B cell (primary cell): ENCODE results near the gene AK9. TPM values are rescaled to one million over a fixed set of nuclear protein-coding genes. Genes with fewer than 3 reads are reported as not detected.
"Not testable (repeated sequence)": the region's sequence is repeated elsewhere in the genome, so short reads cannot be mapped to it uniquely, and the experiment has no call there.

Experiments used
- ATAC-seq: fragments of 200-7000 bp; cut with Tn5 transposase; one replicate; pipeline ENCODE4 v1.10.0; 2021; ENCODE audit warnings: low read depth, mild to moderate bottlenecking, moderate number of reproducible peaks, moderate library complexity
- CTCF ChIA-PET: fragments of 350-600 bp; sonication (Branson Sonifier 250); formaldehyde crosslinking; loops from one replicate; lab custom pipeline; 2021; ENCODE audit warnings: antibody characterized with exemption, inconsistent platforms; lab: Charles Lee
- POLR2A ChIA-PET: fragments of 350-600 bp; sonication (Branson Sonifier 250); formaldehyde crosslinking; loops from one replicate; lab custom pipeline; 2021; ENCODE audit warnings: antibody characterized with exemption; lab: Charles Lee
- DNase-seq: peaks from one replicate; pipeline ENCODE4 v3.0.0; 2013
- H2AFZ ChIP-seq: 2 replicates; pipeline ENCODE4 v1.6.1; 2012; ENCODE audit warnings: mild to moderate bottlenecking, low read depth, low read length; ENCODE audit not compliant: insufficient read depth, poor library complexity, severe bottlenecking
- H3K27ac ChIP-seq, 2 donors: 1 replicate in 1 of 2; 2 replicates in 1 of 2; pipeline ENCODE4 v1.5.1; 2012 to 2013; ENCODE audit warnings: low read length in 2 of 2, mild to moderate bottlenecking in 2 of 2, moderate library complexity in 1 of 2
- H3K27me3 ChIP-seq, 4 experiments: fragments of 200-600 bp in 1 of 4; sonication (generic) in 1 of 4; replicated peaks in 1 of 4; 1 replicate in 2 of 4; 2 replicates in 2 of 4; pipeline versions ENCODE4 v1.6.1 to v1.7.0; 2013 to 2016; ENCODE audit warnings: low read length in 3 of 4, mild to moderate bottlenecking in 2 of 4, mixed read lengths in 1 of 4, moderate library complexity in 1 of 4; ENCODE audit not compliant: insufficient read depth in 4 of 4, control insufficient read depth in 3 of 4; ENCODE audit errors: control extremely low read depth in 1 of 4
- H3K36me3 ChIP-seq, 2 experiments: replicated peaks in 1 of 2; 1 replicate in 1 of 2; 2 replicates in 1 of 2; pipeline versions ENCODE4 v1.6.1 to v1.7.1; 2013; ENCODE audit warnings: low read length in 1 of 2; ENCODE audit not compliant: insufficient read depth in 2 of 2, control insufficient read depth in 1 of 2; ENCODE audit errors: control extremely low read depth in 1 of 2, extremely low read depth in 1 of 2
- H3K4me1 ChIP-seq, 2 donors: fragments of 200-600 bp in 1 of 2; sonication (generic) in 1 of 2; 1 replicate in 1 of 2; 2 replicates in 1 of 2; pipeline versions ENCODE4 v1.5.1 to v1.6.1; 2013 to 2017; ENCODE audit warnings: low read length in 2 of 2; ENCODE audit not compliant: control insufficient read depth in 2 of 2, insufficient read depth in 2 of 2
- H3K4me2 ChIP-seq: replicated peaks from 2 replicates; pipeline ENCODE3; 2012; ENCODE audit warnings: mild to moderate bottlenecking, low read depth, low read length; ENCODE audit not compliant: poor library complexity, severe bottlenecking
- H3K4me3 ChIP-seq, 5 experiments: fragments of 200-600 bp in 1 of 5; sonication (generic) in 1 of 5; 1 replicate in 3 of 5; 2 replicates in 2 of 5; pipeline versions ENCODE4 v1.5.1 to v1.7.0; 2011 to 2016; ENCODE audit warnings: low read length in 4 of 5, mild to moderate bottlenecking in 4 of 5, low read depth in 2 of 5, control low read depth in 1 of 5, moderate library complexity in 1 of 5; ENCODE audit not compliant: insufficient read depth in 1 of 5; ENCODE audit errors: control extremely low read depth in 1 of 5, extremely low read depth in 1 of 5
- H3K79me2 ChIP-seq: fragments of 200-600 bp; sonication (generic); one replicate; pipeline ENCODE4 v1.6.0; 2016; ENCODE audit warnings: low read length; ENCODE audit not compliant: control insufficient read depth, insufficient read depth
- H3K9ac ChIP-seq: fragments of 200-600 bp; sonication (generic); 2 replicates; pipeline ENCODE4 v1.6.1; 2017; ENCODE audit warnings: mild to moderate bottlenecking, low read length, moderate library complexity
- H3K9me3 ChIP-seq, 3 donors: one replicate each; pipeline versions ENCODE4 v1.6.1 to v1.7.1; 2013; ENCODE audit warnings: low read length in 2 of 3; ENCODE audit not compliant: control insufficient read depth in 2 of 3, insufficient read depth in 1 of 3; ENCODE audit errors: control extremely low read depth in 1 of 3
- H4K20me1 ChIP-seq: 2 replicates; pipeline ENCODE4 v1.6.0; 2012; ENCODE audit warnings: mild to moderate bottlenecking, low read length; ENCODE audit not compliant: insufficient read depth, control insufficient read depth, poor library complexity, severe bottlenecking
- H3K27ac Mint-ChIP-seq: one replicate; pipeline ENCODE4 v1.8.0; 2021; ENCODE audit warnings: mixed read lengths
- H3K27me3 Mint-ChIP-seq: one replicate; pipeline ENCODE4 v1.8.0; 2021; ENCODE audit warnings: mixed read lengths
- H3K4me1 Mint-ChIP-seq: one replicate; pipeline ENCODE4 v1.8.0; 2021; ENCODE audit warnings: mixed read lengths
- H3K4me3 Mint-ChIP-seq: one replicate; pipeline ENCODE4 v1.8.0; 2021; ENCODE audit warnings: mixed read lengths
- H3K9me3 Mint-ChIP-seq: one replicate; pipeline ENCODE4 v1.8.0; 2022; ENCODE audit warnings: mixed read lengths; ENCODE audit not compliant: insufficient read depth
- CTCF ChIP-seq: fragments of 200-600 bp; IDR thresholded peaks from one replicate; pipeline ENCODE4 v1.8.0; 2022; ENCODE audit warnings: antibody characterized with exemption, mild to moderate bottlenecking
- EZH2 ChIP-seq: IDR thresholded peaks from 2 replicates; pipeline ENCODE4 v1.6.1; 2012; ENCODE audit warnings: borderline replicate concordance, low read depth, mild to moderate bottlenecking, moderate library complexity, low read length; ENCODE audit not compliant: insufficient read depth, poor library complexity, severe bottlenecking
- WGBS: methylation state at CpG from one replicate; pipeline ENCODE4 v1.1.5; 2013; ENCODE audit warnings: missing lambda C conversion rate; ENCODE audit not compliant: insufficient coverage; 5-methylcytosine and 5-hydroxymethylcytosine counted together
- intact Hi-C: fragments of 100-400 bp; cut with micrococcal nuclease; formaldehyde crosslinking; loops from one replicate; pipeline ENCODE4 v1.10.0; 2022
- polyA plus RNA-seq: library from polyadenylated mRNA; depleted of rRNA; stranded (reverse); fragments of >200 nt; gene quantifications from 2 replicates; pipeline ENCODE4 v1.2.3, GENCODE V29; 2012
- total RNA-seq, 2 donors: library from RNA; stranded (reverse); fragments of 120-200 nt in 1 of 2; gene quantifications; 1 replicate in 1 of 2; 2 replicates in 1 of 2; pipeline versions ENCODE4 v1.2.3 to v1.2.4, GENCODE V29; 2013 to 2022

AK9 gene
- total and polyA plus RNA-seq, 2 donors (not counting 1 experiment from before 2014, with no cell fraction given), result 6.4 to 26.5 TPM

- intact Hi-C loops, H2AFZ ChIP-seq, ATAC-seq, H3K4me3 Mint-ChIP-seq, DNase-seq, H3K4me2 ChIP-seq, H3K4me3 ChIP-seq, H3K27me3 Mint-ChIP-seq, H3K9me3 Mint-ChIP-seq, H3K9me3 ChIP-seq, H3K27me3 ChIP-seq, H4K20me1 ChIP-seq, H3K9ac ChIP-seq, POLR2A ChIA-PET: not testable (repeated sequence)
- Histone ChIP-seq H3K27ac (peak overlapping the region in 1 of 2 donors; percentile 98), H3K79me2 (peaks cover 27% of the 10 kb centered on the region), H3K4me1 (peaks cover 40 to 49% of the 10 kb centered on the region in 2 donors), H3K36me3 (peaks cover 0 to 42% of the 10 kb centered on the region in 2 experiments)
- CTCF ChIA-PET, result interaction anchor here (1.4 to 6.4 kb wide), 2 partner anchors 16 to 19 kb away, joined by 3 to 42 read pairs; partner anchors contain the start of gene ZBTB24
- H3K4me1 Mint-ChIP-seq, result peaks cover 74% of the 10 kb centered on the region
- no CpG with 5 or more reads among the region's 1 CpG for WGBS
- peak overlapping the region; percentile 57 for H3K27ac Mint-ChIP-seq
Measured at GRCh38 chr6:109461205-109461604, 229.8 kb downstream of the AK9 start.

GRCh38 chr6:109460161-109460829 is 230.7 kb downstream of the AK9 start:
- H3K27ac ChIP-seq, result peak overlapping the region; percentile 15 to 98
- H3K36me3 ChIP-seq, result peaks cover 0 to 33% of the 10 kb centered on the region in 2 experiments
- DNase-seq (peak; percentile 35), ATAC-seq (no peak)
- H3K9ac ChIP-seq, result no peak overlapping the region
- no peaks in the 10 kb centered on the region for H3K27me3 ChIP-seq
- ChIA-PET POLR2A (interaction anchor here (0.6 to 1.1 kb wide), 4 partner anchors 18 to 84 kb away, joined by 3 to 5 read pairs (median 3); partner anchors contain the start of genes PPIL6, SMPD2 and ZBTB24), CTCF (interaction anchor here (0.7 to 6.4 kb wide), 9 partner anchors 10 to 579 kb away, joined by 3 to 42 read pairs (median 4); partner anchors contain the start of gene ZBTB24)
- H3K79me2 ChIP-seq, result peaks cover 23% of the 10 kb centered on the region
- H3K4me1 ChIP-seq, result peaks cover 43 to 50% of the 10 kb centered on the region in 2 donors
- intact Hi-C loops, result no loop called here
- Mint-ChIP-seq H3K4me3 (no peak overlapping the region), H3K27me3 (no peaks in the 10 kb centered on the region), H3K9me3 (no peaks in the 10 kb centered on the region), H3K4me1 (peaks cover 66% of the 10 kb centered on the region), H3K27ac (peak overlapping the region; percentile 82)
- no peak for TF ChIP-seq EZH2
- TF ChIP-seq CTCF, result no peak
- H3K4me2 ChIP-seq, result peak overlapping the region; percentile 33
- no peak overlapping the region for H3K4me3 ChIP-seq
- peaks cover 0 to 2% (median 0%) of the 10 kb centered on the region in 3 donors for H3K9me3 ChIP-seq
- WGBS, result 67% methylated on average over 1 of the region's 3 CpGs
- no peak overlapping the region for H2AFZ ChIP-seq
- H4K20me1 ChIP-seq, result peaks cover 4% of the 10 kb centered on the region
